Sigmoid colon (tissue), 7 donors: ENCODE measurements around the gene DNAJB13. TPM values are rescaled to one million over a fixed set of nuclear protein-coding genes. Genes with fewer than 3 reads are reported as not detected.
"Not testable (repeated sequence)": the region's sequence is repeated elsewhere in the genome, so short reads cannot be mapped to it uniquely, and the experiment has no call there.

ENCODE experiments used
- DNase-seq: peaks from one replicate; pipeline ENCODE4 v3.0.0-alpha.2; 2019
- H3K27ac ChIP-seq, 4 donors: fragments of 200-600 bp; sonication (generic); one replicate each; pipeline ENCODE4 v1.5.1; 2016 to 2019; ENCODE audit warnings: mild to moderate bottlenecking in 1 of 4
- H3K27me3 ChIP-seq, 3 donors: fragments of 200-600 bp; sonication (generic); one replicate each; pipeline ENCODE4 v1.5.1; 2019; ENCODE audit warnings: mild to moderate bottlenecking in 1 of 3
- H3K36me3 ChIP-seq, 4 donors: fragments of 200-600 bp; sonication (generic); one replicate each; pipeline ENCODE4 v1.5.1; 2016 to 2019
- H3K4me1 ChIP-seq, 4 donors: fragments of 200-600 bp; sonication (generic); one replicate each; pipeline ENCODE4 v1.5.1; 2017 to 2019
- H3K4me3 ChIP-seq, 4 donors: fragments of 200-600 bp; sonication (generic); one replicate each; pipeline ENCODE4 v1.5.1; 2017 to 2019; ENCODE audit warnings: mild to moderate bottlenecking in 2 of 4, moderate library complexity in 1 of 4
- H3K9me3 ChIP-seq, 4 donors: fragments of 200-600 bp in 3 of 4; sonication (generic) in 3 of 4; one replicate each; pipeline versions ENCODE4 v1.5.1 to v1.6.1; 2013 to 2019
- EP300 ChIP-seq, 4 donors: sonication (generic); formaldehyde crosslinking; IDR thresholded peaks; one replicate each; pipeline ENCODE4 v1.6.1; 2017; ENCODE audit warnings: antibody characterized with exemption in 4 of 4
- POLR2A ChIP-seq, 2 donors: fragments of 450-650 bp; IDR thresholded peaks; one replicate each; pipeline ENCODE4 v1.6.1; 2016; ENCODE audit warnings: antibody characterized with exemption in 2 of 2, mild to moderate bottlenecking in 2 of 2, moderate library complexity in 2 of 2
- POLR2AphosphoS5 ChIP-seq, 4 donors: sonication (generic); formaldehyde crosslinking; IDR thresholded peaks; one replicate each; pipeline ENCODE4 v1.6.1; 2017; ENCODE audit warnings: antibody characterized with exemption in 4 of 4
- WGBS, 2 donors: extraction: QIAGEN DNeasy Blood & Tissue Kit; methylation state at CpG; one replicate each; pipeline ENCODE4 v1.1.7; 2013; 5-methylcytosine and 5-hydroxymethylcytosine counted together
- intact Hi-C: fragments of 100-400 bp; cut with DNase I; formaldehyde crosslinking; loops from one replicate; pipeline ENCODE4 v1.15.1; 2023
- polyA plus RNA-seq, 3 donors: library from polyadenylated mRNA; stranded (reverse); fragments of 200-250 nt; gene quantifications; one replicate each; pipeline ENCODE4 v1.2.3, GENCODE V29; 2013
- total RNA-seq, 4 donors: library from RNA; depleted of rRNA; stranded (reverse); fragments of >200 nt; gene quantifications; one replicate each; pipeline ENCODE4 v1.1.0, GENCODE V29; 2016
- TF ChIP-seq, protein P1 (sequence below), 4 experiments: fragments of 450-650 bp in 3 of 4; fragments of 200-600 bp in 1 of 4; IDR thresholded peaks; one replicate each; pipeline ENCODE4 v1.5.1; 2016 to 2019; ENCODE audit warnings: antibody characterized with exemption in 4 of 4, mild to moderate bottlenecking in 3 of 4, moderate library complexity in 2 of 4
- donor health status: healthy with polysubstance abuse.
- donor health status: Bipolar disorder and iron deficiency.
- donor health status: healthy.

DNAJB13 gene
- total and polyA plus RNA-seq, 7 donors: 0.27 TPM; not detected in 6

DNA sequence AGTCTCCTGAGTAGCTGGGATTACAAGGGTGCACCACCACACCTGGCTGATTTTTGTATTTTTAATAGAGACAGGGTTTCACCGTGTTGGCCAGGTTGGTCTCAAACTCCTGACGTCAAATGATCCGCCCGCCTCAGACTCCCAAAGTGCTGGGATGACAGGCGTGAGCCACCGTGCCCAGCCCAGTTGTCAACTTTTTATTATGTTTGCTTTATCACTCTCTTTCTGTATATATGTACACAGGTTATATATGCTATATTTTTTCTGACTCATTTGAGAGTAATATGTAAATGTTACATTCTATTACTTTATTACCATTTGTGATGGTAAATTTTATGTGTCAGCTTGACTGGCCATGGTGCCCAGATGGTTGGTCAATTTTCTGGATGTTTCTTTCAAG lies 18.9 kb upstream of the DNAJB13 start:
- intact Hi-C loops: no loop called here
- TF ChIP-seq, protein P1, sequence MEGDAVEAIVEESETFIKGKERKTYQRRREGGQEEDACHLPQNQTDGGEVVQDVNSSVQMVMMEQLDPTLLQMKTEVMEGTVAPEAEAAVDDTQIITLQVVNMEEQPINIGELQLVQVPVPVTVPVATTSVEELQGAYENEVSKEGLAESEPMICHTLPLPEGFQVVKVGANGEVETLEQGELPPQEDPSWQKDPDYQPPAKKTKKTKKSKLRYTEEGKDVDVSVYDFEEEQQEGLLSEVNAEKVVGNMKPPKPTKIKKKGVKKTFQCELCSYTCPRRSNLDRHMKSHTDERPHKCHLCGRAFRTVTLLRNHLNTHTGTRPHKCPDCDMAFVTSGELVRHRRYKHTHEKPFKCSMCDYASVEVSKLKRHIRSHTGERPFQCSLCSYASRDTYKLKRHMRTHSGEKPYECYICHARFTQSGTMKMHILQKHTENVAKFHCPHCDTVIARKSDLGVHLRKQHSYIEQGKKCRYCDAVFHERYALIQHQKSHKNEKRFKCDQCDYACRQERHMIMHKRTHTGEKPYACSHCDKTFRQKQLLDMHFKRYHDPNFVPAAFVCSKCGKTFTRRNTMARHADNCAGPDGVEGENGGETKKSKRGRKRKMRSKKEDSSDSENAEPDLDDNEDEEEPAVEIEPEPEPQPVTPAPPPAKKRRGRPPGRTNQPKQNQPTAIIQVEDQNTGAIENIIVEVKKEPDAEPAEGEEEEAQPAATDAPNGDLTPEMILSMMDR (IDR thresholded peaks at IDR 0.05): no peak
- TF ChIP-seq POLR2A (IDR thresholded peaks at IDR 0.05) (no peak), EP300 (IDR thresholded peaks at IDR 0.05) (no peak), POLR2AphosphoS5 (IDR thresholded peaks at IDR 0.05) (no peak)
- WGBS, 2 donors: 17 to 63% methylated on average over 6 of the region's 6 CpGs
- Histone ChIP-seq H3K27ac (no peak overlapping the region), H3K27me3 (no peaks in the 10 kb centered on the region), H3K9me3 (no peaks in the 10 kb centered on the region), H3K4me1 (no peaks in the 10 kb centered on the region), H3K4me3 (no peak overlapping the region), H3K36me3 (peaks cover 13 to 49% (median 20%) of the 10 kb centered on the region in 4 donors)
- DNase-seq: no peak

DNA sequence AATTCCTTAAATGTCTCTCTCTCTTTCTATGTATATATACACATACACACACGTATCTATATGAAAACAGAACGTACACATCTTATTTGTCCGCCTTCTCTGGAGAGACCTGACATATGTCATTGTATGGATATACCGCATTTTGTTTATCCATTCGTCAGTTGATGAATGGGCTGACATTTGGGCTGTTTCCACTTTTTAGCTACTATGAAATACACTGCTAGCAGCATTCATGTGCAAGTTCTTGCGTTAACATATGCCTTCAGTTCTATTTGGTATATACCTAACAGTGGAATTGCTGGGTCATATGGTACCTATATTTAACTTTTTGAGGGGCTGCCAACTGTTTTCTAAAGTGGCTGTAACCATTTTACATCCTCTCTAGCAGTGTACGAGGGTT lies 18.0 kb upstream of the DNAJB13 start:
- WGBS, 2 donors: 91 to 96% methylated on average over 7 of the region's 7 CpGs
- TF ChIP-seq POLR2A (IDR thresholded peaks at IDR 0.05) (no peak), EP300 (IDR thresholded peaks at IDR 0.05) (no peak), POLR2AphosphoS5 (IDR thresholded peaks at IDR 0.05) (no peak)
- TF ChIP-seq, protein P1 (IDR thresholded peaks at IDR 0.05): no peak
- Histone ChIP-seq H3K4me3 (no peak overlapping the region), H3K4me1 (no peaks in the 10 kb centered on the region), H3K9me3 (no peaks in the 10 kb centered on the region), H3K36me3 (peaks cover 5 to 41% (median 11%) of the 10 kb centered on the region in 4 donors), H3K27ac (no peak overlapping the region), H3K27me3 (no peaks in the 10 kb centered on the region)
- intact Hi-C loops: no loop called here
- DNase-seq: no peak

DNA sequence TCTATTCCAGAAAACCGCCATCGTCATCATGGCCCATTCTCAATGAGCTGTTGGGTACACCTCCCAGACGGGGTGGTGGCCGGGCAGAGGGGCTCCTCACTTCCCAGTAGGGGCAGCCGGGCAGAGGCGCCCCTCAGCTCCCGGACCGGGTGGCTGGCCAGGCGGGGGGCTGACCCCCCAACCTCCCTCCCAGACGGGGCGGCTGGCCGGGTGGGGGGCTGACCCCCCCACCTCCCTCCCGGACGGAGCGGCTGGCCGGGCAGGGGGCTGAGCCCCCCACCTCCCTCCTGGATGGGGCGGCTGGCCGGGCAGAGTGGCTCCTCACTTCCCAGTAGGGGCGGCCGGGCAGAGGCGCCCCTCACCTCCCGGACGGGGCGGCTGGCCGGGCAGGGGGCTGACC lies 14.8 kb upstream of the DNAJB13 start:
- intact Hi-C loops, H3K9me3 ChIP-seq, H3K27ac ChIP-seq, DNase-seq, H3K4me1 ChIP-seq, H3K4me3 ChIP-seq, H3K27me3 ChIP-seq: not testable (repeated sequence)
- peaks cover 0 to 16% (median 0%) of the 10 kb centered on the region in 4 donors for H3K36me3 ChIP-seq
- 97 to 98% methylated on average over 18 to 19 of the region's 25 CpGs for WGBS, 2 donors

DNA sequence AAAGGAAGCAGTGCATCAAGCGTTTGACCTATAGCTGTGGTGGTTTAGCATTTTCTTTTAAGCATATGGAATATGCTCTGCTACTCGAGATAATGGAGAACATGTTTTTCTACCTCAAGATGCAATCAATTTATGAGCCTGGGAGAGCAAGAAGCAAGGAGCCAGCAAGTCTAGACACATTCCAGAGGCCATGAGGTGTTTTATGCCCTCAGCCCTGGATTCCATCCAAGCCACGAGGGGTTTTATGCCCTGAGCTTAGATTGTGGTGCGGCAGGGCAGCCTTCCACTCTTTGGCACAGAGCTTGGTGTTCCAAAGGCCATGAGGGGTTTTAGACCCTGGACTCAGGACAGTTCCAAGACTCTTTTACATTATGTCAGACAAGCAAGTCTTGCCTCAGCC lies 11.7 kb upstream of the DNAJB13 start:
- TF ChIP-seq EP300 (IDR thresholded peaks at IDR 0.05): no peak
- TF ChIP-seq POLR2AphosphoS5 (IDR thresholded peaks at IDR 0.05): no peak
- TF ChIP-seq, protein P1 (IDR thresholded peaks at IDR 0.05): no peak
- TF ChIP-seq POLR2A (IDR thresholded peaks at IDR 0.05): no peak
- 66 to 80% methylated on average over 4 of the region's 4 CpGs for WGBS, 2 donors

DNA sequence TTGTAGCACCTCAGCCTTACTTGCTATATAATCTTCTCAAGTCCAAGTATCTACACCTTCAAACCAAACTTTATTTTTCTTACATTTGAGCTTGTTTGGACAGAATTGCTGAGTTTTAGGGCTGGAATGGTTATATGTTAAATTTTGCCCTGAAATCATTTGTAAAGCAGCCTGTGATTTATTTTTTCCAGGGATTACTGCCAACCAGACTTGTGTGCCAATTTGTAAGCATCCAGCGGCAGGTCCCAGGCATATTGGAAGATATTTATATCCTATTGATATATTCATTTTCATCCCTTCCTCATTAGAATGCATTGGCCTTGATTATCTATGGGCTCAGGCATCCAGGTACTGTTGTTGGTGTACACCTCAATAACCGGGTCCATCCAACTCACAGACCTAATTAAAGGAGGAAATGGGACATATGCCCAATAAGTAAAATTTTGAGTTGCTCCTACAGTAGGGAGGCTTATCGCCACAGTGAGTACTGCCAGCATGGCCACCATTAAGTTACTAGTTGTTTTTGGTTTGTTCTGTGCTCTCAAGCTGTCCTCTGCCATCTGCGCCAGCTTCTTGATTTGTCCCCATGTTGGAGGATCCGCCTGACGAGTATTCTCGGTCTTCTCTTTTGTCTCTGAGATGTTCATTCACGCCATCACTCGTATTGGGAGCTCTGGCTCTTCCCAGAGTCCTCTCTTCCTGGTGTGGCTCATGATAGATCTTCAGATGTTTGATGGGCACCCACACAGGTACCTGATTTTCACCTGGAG lies 9.8 kb upstream of the DNAJB13 start:
- WGBS, 2 donors: 96 to 97% methylated on average over 9 of the region's 9 CpGs
- intact Hi-C loops: no loop called here
- no peaks in the 10 kb centered on the region for H3K27me3 ChIP-seq
- no peaks in the 10 kb centered on the region for H3K4me1 ChIP-seq
- TF ChIP-seq, protein P1 (IDR thresholded peaks at IDR 0.05): no peak
- no peak for TF ChIP-seq POLR2AphosphoS5 (IDR thresholded peaks at IDR 0.05)
- no peak overlapping the region for H3K27ac ChIP-seq
- no peak for DNase-seq
- no peak overlapping the region for H3K4me3 ChIP-seq
- H3K9me3 ChIP-seq: peaks cover 0 to 3% (median 0%) of the 10 kb centered on the region in 4 donors
- no peaks in the 10 kb centered on the region for H3K36me3 ChIP-seq

More for the DNA sequence above, 11.7 kb upstream of the DNAJB13 start:
- Histone ChIP-seq H3K4me1 (no peaks in the 10 kb centered on the region), H3K4me3 (no peak overlapping the region), H3K27ac (no peak overlapping the region), H3K36me3 (no peaks in the 10 kb centered on the region), H3K9me3 (peaks cover 0 to 3% (median 0%) of the 10 kb centered on the region in 4 donors), H3K27me3 (no peaks in the 10 kb centered on the region)
- intact Hi-C loops: no loop called here
- no peak for DNase-seq
